Activated T-cell treated with anti-CD3 and anti-CD28 coated beads, Interleukin-2, amount 50 U/mL, for 48 hours (primary cell): ENCODE results near the gene CPA5.
A peak's percentile ranks its signal among the peaks of the same experiment; 100 is the strongest.

Experiments
- DNase-seq, 2 experiments: peaks; one replicate each; pipeline ENCODE4 v3.0.0-alpha.2; 2020

Gene CPA5

DNA sequence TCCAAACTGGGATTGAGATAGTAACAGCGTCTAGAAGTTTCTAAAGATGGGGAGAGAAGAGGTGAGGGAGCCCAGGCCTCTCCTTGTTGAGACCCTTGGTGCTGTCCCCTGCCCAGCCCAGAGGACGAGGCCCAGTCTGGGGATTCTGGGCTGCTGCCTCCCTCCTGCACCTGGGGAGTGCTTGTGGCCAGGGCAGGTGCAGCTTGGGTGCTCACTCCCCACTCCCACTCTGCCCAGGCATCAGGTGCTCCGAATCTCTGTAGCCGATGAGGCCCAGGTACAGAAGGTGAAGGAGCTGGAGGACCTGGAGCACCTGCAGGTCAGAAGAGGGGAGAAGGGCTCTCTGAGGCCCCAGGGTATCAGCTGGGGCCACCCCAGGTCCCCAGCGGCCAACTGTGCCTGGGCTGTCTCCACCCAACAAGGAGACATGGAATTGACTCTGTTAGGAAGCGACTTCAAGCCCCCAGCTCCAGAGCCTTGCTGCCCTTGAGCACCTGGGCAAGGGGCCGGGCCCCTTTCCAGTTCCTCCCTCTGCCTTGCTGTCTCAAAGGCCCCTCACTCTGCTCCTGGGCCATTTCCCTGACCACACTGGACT, 36.3 kb downstream of the CPA5 start:
- no peak for DNase-seq

GRCh38 chr7:130381468-130382312, 37.1 kb downstream of the CPA5 start:
- no peak for DNase-seq

DNA sequence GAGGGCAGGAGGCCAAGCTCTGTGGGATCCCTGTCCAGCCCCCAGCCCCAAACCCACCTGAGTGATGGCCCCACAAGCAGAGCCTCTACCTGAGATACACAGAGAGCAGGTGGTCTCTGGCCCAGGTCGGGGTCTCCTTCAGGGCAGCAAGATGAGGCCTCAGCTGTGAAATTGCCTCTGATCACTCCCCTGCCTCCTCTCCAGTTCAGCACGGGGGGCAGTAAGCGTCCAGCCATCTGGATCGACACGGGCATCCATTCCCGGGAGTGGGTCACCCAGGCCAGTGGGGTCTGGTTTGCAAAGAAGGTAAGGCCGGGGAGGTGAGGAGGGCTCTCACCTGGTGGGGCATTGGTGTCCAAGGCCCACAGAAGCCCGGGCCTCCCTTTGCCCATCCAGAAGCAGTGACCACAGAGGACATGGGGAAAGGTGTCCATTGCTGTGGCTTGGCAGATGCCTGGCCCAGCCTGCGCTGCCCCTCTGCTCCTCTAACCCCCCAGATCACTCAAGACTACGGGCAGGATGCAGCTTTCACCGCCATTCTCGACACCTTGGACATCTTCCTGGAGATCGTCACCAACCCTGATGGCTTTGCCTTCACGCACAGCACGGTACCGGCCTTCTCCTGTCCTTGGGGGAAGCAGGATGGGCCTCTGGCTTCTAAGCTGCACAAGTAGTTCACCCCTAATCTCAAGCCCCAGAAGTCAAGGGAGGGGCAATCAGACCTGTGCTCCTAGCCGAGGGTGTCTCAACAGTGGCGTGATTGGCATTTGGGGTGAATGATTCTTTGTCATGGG, 38.8 kb downstream of the CPA5 start:
- no peak for DNase-seq

GRCh38 chr7:130384371-130384801, 39.8 kb downstream of the CPA5 start:
- DNase-seq: peak in 1 of 2 experiments; percentile 4

DNA sequence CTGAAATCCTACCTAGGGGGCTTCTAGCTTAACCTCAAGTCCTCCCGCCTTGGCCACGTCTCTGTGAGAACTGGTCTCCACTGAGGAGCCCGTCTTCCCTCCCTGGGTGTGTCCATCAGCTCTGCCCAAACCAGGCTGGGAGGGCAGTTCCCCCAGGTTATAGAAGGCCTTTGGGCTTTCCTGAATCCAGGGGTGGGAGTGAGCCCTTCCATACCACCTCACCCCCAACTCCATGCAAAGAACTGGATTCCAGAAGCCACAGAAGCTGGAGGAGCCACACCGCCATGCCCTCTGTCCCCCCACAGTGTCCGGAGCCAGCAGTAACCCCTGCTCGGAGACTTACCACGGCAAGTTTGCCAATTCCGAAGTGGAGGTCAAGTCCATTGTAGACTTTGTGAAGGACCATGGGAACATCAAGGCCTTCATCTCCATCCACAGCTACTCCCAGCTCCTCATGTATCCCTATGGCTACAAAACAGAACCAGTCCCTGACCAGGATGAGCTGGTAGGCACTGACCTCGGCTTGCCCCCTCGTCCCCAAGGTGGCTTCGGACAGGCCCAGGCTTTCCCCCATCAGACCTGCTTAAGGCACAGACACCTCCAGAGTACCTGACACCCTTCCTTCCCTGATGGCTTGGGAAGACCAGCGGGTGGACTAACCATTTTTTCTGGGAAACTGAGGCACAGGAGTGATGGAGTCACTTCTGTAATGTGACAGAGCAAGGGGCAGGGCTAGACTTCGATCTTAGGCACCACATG, 40.4 kb downstream of the CPA5 start:
- DNase-seq: no peak

DNA sequence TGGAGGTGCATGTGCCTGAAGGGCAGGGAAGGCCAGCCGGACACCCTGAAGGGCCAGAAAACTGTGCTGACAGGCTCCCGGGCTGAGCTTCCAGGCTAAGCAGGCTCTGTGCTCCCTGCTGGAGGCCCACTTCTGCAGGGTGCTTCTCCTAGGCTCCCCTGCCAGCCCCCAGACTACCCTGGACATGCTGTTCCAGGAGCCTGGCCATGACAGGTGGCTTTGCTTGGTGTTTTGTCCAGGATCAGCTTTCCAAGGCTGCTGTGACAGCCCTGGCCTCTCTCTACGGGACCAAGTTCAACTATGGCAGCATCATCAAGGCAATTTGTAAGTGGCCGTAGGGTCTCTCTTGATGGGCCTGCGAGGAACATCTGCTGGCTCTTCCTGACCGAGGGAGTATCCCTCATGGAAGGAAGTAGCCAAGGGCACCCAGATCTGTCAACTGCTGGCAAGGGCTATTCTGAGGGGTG, 41.0 kb downstream of the CPA5 start:
- DNase-seq: no peak

- no peak for DNase-seq
Observed at GRCh38 chr7:130386876-130387275, 42.3 kb downstream of the CPA5 start.

- DNase-seq: no peak
Observed at GRCh38 chr7:130387306-130387627, 42.7 kb downstream of the CPA5 start.

GRCh38 chr7:130387628-130388403, 43.2 kb downstream of the CPA5 start:
- DNase-seq: no peak

DNA sequence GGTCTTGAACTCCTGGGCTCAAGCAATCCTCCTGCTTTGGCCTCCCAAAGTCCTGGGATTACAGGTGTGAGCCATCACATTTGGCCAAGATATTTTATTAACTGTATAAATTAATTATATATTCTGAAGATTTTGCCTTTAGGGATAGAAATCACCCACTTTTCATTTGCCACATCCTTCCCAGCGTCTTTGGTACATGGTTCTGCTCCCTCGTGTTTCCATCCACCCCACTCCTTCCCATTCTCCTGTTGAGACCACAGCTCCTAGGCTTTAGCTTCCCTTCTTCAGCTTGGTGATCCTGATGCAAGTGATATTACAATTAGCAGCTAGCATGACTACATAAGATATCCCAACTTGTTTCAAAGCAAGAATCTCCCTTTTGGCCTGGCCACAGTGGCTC, 44.1 kb downstream of the CPA5 start:
- DNase-seq: no peak

GRCh38 chr7:130390486-130390885, 45.9 kb downstream of the CPA5 start:
- no peak for DNase-seq

DNA sequence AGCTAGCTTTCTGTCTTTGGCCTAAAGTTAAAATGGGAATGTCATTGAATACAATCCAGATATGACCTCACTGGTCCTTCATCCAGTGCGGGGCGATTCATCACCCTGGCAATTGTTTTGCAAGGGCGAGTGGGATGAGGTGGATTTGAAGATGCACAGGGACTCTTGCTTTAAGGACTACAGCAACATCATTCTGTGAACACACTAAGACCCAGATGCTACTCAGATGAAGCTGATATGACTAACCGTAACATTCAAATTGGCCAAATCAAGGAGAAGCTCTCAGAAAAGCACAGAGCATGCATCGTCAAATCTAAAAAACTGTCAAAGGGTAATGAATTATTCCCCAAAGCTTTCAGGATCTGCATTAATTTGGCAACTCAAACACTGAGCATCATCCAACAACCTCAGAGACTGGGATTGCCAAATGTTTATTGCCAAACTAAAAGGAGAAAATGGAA, 48.5 kb downstream of the CPA5 start:
- no peak for DNase-seq

DNA sequence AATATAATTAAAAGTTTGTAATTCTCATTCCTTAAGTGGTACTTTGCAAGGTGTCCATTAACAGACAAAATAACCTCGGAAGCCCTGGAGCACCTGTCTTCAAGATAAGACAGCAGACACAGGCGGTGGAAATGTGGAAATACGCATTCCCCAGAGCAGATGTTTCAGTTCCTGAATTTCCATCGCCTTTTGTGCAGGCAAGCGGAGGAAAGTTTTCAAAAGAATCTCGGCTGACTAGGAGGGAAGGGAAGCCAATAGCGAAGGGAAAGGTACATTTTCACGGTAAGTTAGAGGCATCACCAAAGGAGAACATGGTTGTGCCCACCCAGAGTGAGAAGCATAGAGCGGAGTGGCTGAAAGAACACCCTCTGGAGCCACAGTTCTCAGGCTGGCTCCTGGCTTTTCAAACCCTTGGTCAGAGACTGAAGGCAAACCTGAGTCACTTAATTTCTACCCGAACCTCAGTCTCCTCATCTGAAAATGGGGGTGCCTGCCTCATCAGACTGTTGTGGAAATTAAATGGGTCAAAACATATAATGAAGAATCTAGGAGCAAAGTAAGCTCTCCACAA, 49.3 kb downstream of the CPA5 start:
- no peak for DNase-seq

- DNase-seq: peak; percentile 30 to 41
Observed at GRCh38 chr7:130394421-130395195, 50.0 kb downstream of the CPA5 start.

- no peak for DNase-seq
Observed at GRCh38 chr7:130395421-130395820, 50.8 kb downstream of the CPA5 start.

DNA sequence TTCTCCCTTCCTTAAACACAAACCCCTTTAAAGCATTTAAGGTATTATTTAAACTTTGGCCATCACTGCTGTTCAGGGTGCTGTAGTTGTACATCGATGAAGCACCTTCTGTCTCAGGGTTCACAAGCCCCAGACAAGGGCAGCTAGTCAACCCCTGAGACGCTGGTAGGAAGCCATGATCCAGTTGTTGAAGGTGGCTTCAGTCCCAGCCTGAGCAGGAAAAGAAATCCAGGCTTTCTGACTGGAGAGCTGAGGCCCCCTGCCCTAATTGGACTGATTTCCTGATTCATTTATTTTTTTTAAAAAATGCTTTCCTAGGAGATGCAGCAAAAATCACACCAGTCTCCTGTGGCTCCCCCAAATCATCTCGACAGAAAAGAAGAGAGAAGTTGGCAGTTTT, 51.5 kb downstream of the CPA5 start:
- no peak for DNase-seq

DNA sequence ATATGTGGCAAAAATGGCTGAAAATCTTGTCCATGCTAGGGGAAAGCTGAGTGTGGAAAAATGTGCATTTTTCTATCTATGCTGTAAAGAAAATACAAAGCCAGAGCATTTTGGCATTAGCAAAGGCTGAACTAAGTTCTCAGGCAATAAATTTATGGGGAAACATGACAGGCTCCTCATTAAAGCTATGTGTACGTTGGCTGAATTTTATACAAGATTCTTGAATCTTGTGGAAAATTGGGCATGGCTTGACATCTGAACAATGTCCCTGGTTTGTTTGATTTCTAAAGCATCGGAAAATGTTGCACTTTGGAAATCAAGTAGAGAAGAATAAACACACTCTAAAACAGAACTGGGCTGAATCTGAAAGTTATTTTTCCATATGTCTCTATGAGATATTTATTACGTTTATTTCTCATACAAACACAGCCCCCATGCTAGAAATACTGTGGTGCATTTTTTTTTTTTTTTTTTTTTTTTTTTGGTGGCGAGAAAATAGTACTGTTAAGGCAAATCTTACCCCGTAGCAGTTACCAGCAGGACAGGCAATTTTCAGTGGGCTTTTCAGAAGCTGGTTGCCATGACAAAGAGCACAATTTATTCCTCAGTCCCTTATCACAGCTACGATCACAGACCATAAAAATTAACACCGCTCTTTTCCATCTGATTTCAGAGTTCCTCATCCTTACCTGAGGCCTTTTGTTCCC, 52.6 kb downstream of the CPA5 start:
- no peak for DNase-seq

DNA sequence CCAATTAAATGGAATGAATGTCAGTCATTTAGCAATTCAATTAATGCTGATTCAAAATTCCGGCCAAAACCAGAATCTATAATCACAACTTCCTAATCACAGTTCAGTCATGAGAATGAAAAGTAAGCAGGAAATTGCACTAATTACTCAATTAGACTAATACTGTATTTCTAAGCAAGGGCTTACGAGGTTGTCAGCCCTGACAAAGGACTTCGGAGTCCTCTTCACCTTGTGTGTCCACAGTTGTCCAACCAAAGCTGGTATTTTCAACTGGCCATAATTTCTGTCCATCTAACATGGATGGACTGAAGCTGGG, 53.1 kb downstream of the CPA5 start:
- no peak for DNase-seq

- DNase-seq: no peak
Observed at GRCh38 chr7:130398526-130399090, 54.0 kb downstream of the CPA5 start.

GRCh38 chr7:130400120-130400572, 55.5 kb downstream of the CPA5 start:
- DNase-seq: no peak
